Cardiac muscle cell (in vitro differentiated cells and primary cell): Measurements from ENCODE around the gene DPY19L1. TPM values are rescaled to one million over a fixed set of nuclear protein-coding genes. Genes with fewer than 3 reads are reported as not detected.
"Not testable (repeated sequence)": the region's sequence is repeated elsewhere in the genome, so short reads cannot be mapped to it uniquely, and the experiment has no call there.

ENCODE experiments used
- DNase-seq, 2 donors: peaks; one replicate each; pipeline versions ENCODE4 v3.0.0 to v3.0.0-alpha.2; 2010 to 2017; ENCODE audit warnings: low read depth in 1 of 2, low spot score in 1 of 2
- H3K27ac ChIP-seq: fragments of 200-600 bp; sonication (generic); 2 replicates; pipeline ENCODE4 v1.5.1; 2016
- H3K27me3 ChIP-seq: fragments of 200-600 bp; sonication (generic); 2 replicates; pipeline ENCODE4 v1.6.0; 2016; ENCODE audit warnings: control low read depth
- H3K36me3 ChIP-seq: fragments of 200-600 bp; sonication (generic); 2 replicates; pipeline ENCODE4 v1.5.1; 2016; ENCODE audit warnings: control low read depth
- H3K4me1 ChIP-seq: fragments of 200-600 bp; sonication (generic); 2 replicates; pipeline ENCODE4 v1.8.1; 2017; ENCODE audit warnings: low read depth, mild to moderate bottlenecking, mixed run types
- H3K4me3 ChIP-seq: fragments of 200-600 bp; sonication (generic); 2 replicates; pipeline ENCODE4 v1.5.1; 2016; ENCODE audit warnings: mild to moderate bottlenecking
- H3K9me3 ChIP-seq: fragments of 200-600 bp; sonication (generic); 2 replicates; pipeline ENCODE4 v1.5.1; 2017; ENCODE audit warnings: low read depth, mild to moderate bottlenecking, control low read depth
- polyA plus RNA-seq: library from polyadenylated mRNA; unstranded; fragments of >200 nt; fragmentation: Nextera tagmentation; extraction: Ambion mirVana; gene quantifications from 2 replicates; pipeline ENCODE4 v1.2.1, GENCODE V29; 2016
- total RNA-seq: library from RNA; depleted of rRNA; stranded (reverse); fragments of >200 nt; gene quantifications from 2 replicates; pipeline ENCODE4 v1.2.3, GENCODE V29; 2016
- TF ChIP-seq, protein P1 (sequence below): IDR thresholded peaks from 2 replicates; pipeline ENCODE4 v1.5.1; 2012; ENCODE audit warnings: low read depth, mild to moderate bottlenecking, low read length

DPY19L1 gene
- total and polyA plus RNA-seq, 2 experiments from 2014 or later, result 20.8 to 21.4 TPM

DNA sequence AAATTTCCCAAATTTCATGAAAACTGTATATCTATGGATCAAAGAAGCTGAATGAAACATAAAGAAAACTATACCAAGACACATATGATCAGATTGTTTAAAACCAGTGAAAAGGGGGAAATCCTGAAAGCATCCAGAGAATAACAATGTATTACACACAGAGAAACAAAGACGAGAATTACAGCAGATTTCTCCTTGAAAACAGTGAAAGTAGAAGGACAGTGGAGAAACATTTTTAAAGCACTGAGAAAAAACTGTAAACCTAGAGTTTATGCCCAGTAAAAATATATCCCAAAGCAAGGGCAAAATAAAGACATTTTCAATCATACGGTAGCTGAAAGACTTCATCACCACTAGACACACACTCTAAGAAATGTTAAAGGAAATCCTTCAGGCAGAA, 121.0 kb downstream of the DPY19L1 start:
- TF ChIP-seq, protein P1, sequence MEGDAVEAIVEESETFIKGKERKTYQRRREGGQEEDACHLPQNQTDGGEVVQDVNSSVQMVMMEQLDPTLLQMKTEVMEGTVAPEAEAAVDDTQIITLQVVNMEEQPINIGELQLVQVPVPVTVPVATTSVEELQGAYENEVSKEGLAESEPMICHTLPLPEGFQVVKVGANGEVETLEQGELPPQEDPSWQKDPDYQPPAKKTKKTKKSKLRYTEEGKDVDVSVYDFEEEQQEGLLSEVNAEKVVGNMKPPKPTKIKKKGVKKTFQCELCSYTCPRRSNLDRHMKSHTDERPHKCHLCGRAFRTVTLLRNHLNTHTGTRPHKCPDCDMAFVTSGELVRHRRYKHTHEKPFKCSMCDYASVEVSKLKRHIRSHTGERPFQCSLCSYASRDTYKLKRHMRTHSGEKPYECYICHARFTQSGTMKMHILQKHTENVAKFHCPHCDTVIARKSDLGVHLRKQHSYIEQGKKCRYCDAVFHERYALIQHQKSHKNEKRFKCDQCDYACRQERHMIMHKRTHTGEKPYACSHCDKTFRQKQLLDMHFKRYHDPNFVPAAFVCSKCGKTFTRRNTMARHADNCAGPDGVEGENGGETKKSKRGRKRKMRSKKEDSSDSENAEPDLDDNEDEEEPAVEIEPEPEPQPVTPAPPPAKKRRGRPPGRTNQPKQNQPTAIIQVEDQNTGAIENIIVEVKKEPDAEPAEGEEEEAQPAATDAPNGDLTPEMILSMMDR, result no peak
- Histone ChIP-seq H3K4me1 (no peaks in the 10 kb centered on the region), H3K9me3 (no peaks in the 10 kb centered on the region), H3K27ac (no peak overlapping the region), H3K4me3 (no peak overlapping the region), H3K36me3 (no peaks in the 10 kb centered on the region), H3K27me3 (no peaks in the 10 kb centered on the region)
- DNase-seq, result no peak

- no peaks in the 10 kb centered on the region for H3K4me1 ChIP-seq
- no peak overlapping the region for H3K4me3 ChIP-seq
- DNase-seq, result no peak
- H3K36me3 ChIP-seq, result no peaks in the 10 kb centered on the region
- TF ChIP-seq, protein P1, result no peak
- no peak overlapping the region for H3K27ac ChIP-seq
- H3K9me3 ChIP-seq, result no peaks in the 10 kb centered on the region
- no peaks in the 10 kb centered on the region for H3K27me3 ChIP-seq
Observed at GRCh38 chr7:34912236-34912635, 125.0 kb downstream of the DPY19L1 start.

- DNase-seq, H3K4me1 ChIP-seq, H3K9me3 ChIP-seq, H3K36me3 ChIP-seq, H3K27ac ChIP-seq, H3K27me3 ChIP-seq: not testable (repeated sequence)
- peak overlapping the region; percentile 23 for H3K4me3 ChIP-seq
Observed at GRCh38 chr7:34906266-34906850, 130.9 kb downstream of the DPY19L1 start.

GRCh38 chr7:34904987-34905386, 132.3 kb downstream of the DPY19L1 start:
- no peak overlapping the region for H3K4me3 ChIP-seq
- H3K36me3 ChIP-seq, result no peaks in the 10 kb centered on the region
- DNase-seq, result no peak
- no peaks in the 10 kb centered on the region for H3K4me1 ChIP-seq
- no peaks in the 10 kb centered on the region for H3K9me3 ChIP-seq
- no peak overlapping the region for H3K27ac ChIP-seq
- H3K27me3 ChIP-seq, result no peaks in the 10 kb centered on the region
- TF ChIP-seq, protein P1, result no peak

- DNase-seq, H3K9me3 ChIP-seq, H3K36me3 ChIP-seq, H3K27me3 ChIP-seq, H3K4me3 ChIP-seq, H3K27ac ChIP-seq, H3K4me1 ChIP-seq: not testable (repeated sequence)
Observed at GRCh38 chr7:34903921-34904320, 133.4 kb downstream of the DPY19L1 start.

DNA sequence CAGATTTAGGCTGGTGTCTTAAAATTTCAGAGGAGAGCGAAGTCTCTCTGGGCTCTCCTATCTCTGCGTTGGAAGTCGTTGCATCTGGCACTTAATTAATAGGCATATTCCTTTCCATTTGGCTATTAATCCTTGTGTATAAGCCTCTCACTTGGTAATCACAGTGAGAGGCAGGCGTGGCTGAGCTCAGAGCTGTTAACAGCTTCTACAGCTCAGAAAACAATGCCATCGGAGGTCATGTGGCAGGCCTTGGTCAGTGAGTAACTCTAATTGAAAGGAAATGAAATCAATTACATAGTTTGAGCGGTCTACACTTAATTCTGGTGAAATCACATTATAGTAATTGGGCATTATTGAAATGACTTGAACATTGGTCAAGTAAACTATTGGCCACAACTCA, 135.1 kb downstream of the DPY19L1 start:
- Histone ChIP-seq H3K27me3 (no peaks in the 10 kb centered on the region), H3K36me3 (no peaks in the 10 kb centered on the region), H3K27ac (no peak overlapping the region), H3K9me3 (no peaks in the 10 kb centered on the region), H3K4me1 (no peaks in the 10 kb centered on the region), H3K4me3 (no peak overlapping the region)
- TF ChIP-seq, protein P1, result no peak
- no peak for DNase-seq
